Stimulated activated CD8-positive, alpha-beta memory T cell treated with anti-CD3 and anti-CD28 coated beads, Interleukin-15, amount 100 ng/mL, for 4 hours (primary cell): Measurements from ENCODE around the gene SCN4B.

ENCODE experiments used
- DNase-seq, 2 donors: peaks; one replicate each; pipeline ENCODE4 v3.0.0-alpha.2; 2020; ENCODE audit warnings: low read depth in 2 of 2

The SCN4B gene

GRCh38 chr11:118174006-118174567 lies 21.5 kb upstream of the SCN4B start:
- DNase-seq, result no peak

- no peak for DNase-seq
These were observed 19.7 kb upstream of the SCN4B start for GRCh38 chr11:118172356-118172755.

GRCh38 chr11:118171269-118172062 lies 18.8 kb upstream of the SCN4B start:
- DNase-seq, result peak; percentile 24 to 50

GRCh38 chr11:118170882-118171268 lies 18.3 kb upstream of the SCN4B start:
- no peak for DNase-seq

- no peak for DNase-seq
These were observed 17.6 kb upstream of the SCN4B start for GRCh38 chr11:118170231-118170630.

GRCh38 chr11:118169300-118170140 lies 16.9 kb upstream of the SCN4B start:
- no peak for DNase-seq

GRCh38 chr11:118168751-118169150 lies 16.1 kb upstream of the SCN4B start:
- DNase-seq, result no peak

GRCh38 chr11:118168316-118168715 lies 15.7 kb upstream of the SCN4B start:
- no peak for DNase-seq

GRCh38 chr11:118167906-118168305 lies 15.3 kb upstream of the SCN4B start:
- no peak for DNase-seq

GRCh38 chr11:118167253-118167652 lies 14.6 kb upstream of the SCN4B start:
- DNase-seq, result no peak

GRCh38 chr11:118166641-118167040 lies 14.0 kb upstream of the SCN4B start:
- no peak for DNase-seq

- no peak for DNase-seq
These were observed 12.3 kb upstream of the SCN4B start for GRCh38 chr11:118164885-118165284.

GRCh38 chr11:118163494-118163893 lies 10.9 kb upstream of the SCN4B start:
- no peak for DNase-seq

GRCh38 chr11:118162846-118163245 lies 10.2 kb upstream of the SCN4B start:
- no peak for DNase-seq

- DNase-seq, result no peak
These were observed 9.2 kb upstream of the SCN4B start for GRCh38 chr11:118161786-118162185.

GRCh38 chr11:118157186-118157895 lies 4.7 kb upstream of the SCN4B start:
- no peak for DNase-seq

GRCh38 chr11:118156531-118157185 lies 4.0 kb upstream of the SCN4B start:
- DNase-seq, result no peak

GRCh38 chr11:118155776-118156530 lies 3.3 kb upstream of the SCN4B start:
- DNase-seq, result no peak

GRCh38 chr11:118154641-118155040 lies 2.0 kb upstream of the SCN4B start:
- no peak for DNase-seq

GRCh38 chr11:118153976-118154375 lies 1.4 kb upstream of the SCN4B start:
- DNase-seq, result no peak

- no peak for DNase-seq
These were observed 893 bp upstream of the SCN4B start for GRCh38 chr11:118153516-118153915.
